KOPT-K1 (cell line): ENCODE data around the gene AP1G2.

Source experiments
- H3K27ac ChIP-seq: fragments of 200-600 bp; sonication (generic); 2 replicates; pipeline ENCODE4 v1.5.1; 2016; ENCODE audit warnings: antibody characterized with exemption, mild to moderate bottlenecking, low read depth, low read length; ENCODE audit not compliant: poor library complexity, severe bottlenecking
- H3K36me3 ChIP-seq: fragments of 200-600 bp; sonication (generic); 2 replicates; pipeline ENCODE4 v1.5.1; 2017; ENCODE audit warnings: antibody characterized with exemption, mild to moderate bottlenecking, low read length, moderate library complexity; ENCODE audit not compliant: insufficient read depth
- H3K9me3 ChIP-seq: fragments of 200-600 bp; sonication (generic); 2 replicates; pipeline ENCODE4 v1.5.1; 2017; ENCODE audit warnings: antibody characterized with exemption, low read length, mild to moderate bottlenecking; ENCODE audit not compliant: insufficient read depth, poor library complexity, severe bottlenecking

The AP1G2 gene

GRCh38 chr14:23517650-23518326, 49.8 kb downstream of the AP1G2 start:
- no peak overlapping the region for H3K27ac ChIP-seq
- H3K36me3 ChIP-seq, result no peaks in the 10 kb centered on the region
- no peaks in the 10 kb centered on the region for H3K9me3 ChIP-seq

GRCh38 chr14:23514644-23514957, 53.0 kb downstream of the AP1G2 start:
- Histone ChIP-seq H3K27ac (no peak overlapping the region), H3K9me3 (no peaks in the 10 kb centered on the region), H3K36me3 (no peaks in the 10 kb centered on the region; the same call in 1 of the 2 replicates)

GRCh38 chr14:23513818-23514643, 53.6 kb downstream of the AP1G2 start:
- H3K9me3 ChIP-seq, result no peaks in the 10 kb centered on the region
- H3K27ac ChIP-seq, result no peak overlapping the region

GRCh38 chr14:23513005-23513817, 54.4 kb downstream of the AP1G2 start:
- H3K9me3 ChIP-seq, result no peaks in the 10 kb centered on the region
- no peak overlapping the region for H3K27ac ChIP-seq
- H3K36me3 ChIP-seq, result no peaks in the 10 kb centered on the region; the same call in 1 of the 2 replicates

More at GRCh38 chr14:23513818-23514643, 53.6 kb downstream of the AP1G2 start:
- H3K36me3 ChIP-seq, result no peaks in the 10 kb centered on the region; the same call in 1 of the 2 replicates

- Histone ChIP-seq H3K9me3 (no peaks in the 10 kb centered on the region), H3K27ac (peak overlapping the region; percentile 50), H3K36me3 (no peaks in the 10 kb centered on the region; the same call in 1 of the 2 replicates)
Observed at GRCh38 chr14:23512156-23512555, 55.4 kb downstream of the AP1G2 start.
